HG02678 (cell line): ENCODE data around the gene OAT.
"Not testable (repeated sequence)": the region's sequence is repeated elsewhere in the genome, so short reads cannot be mapped to it uniquely, and the experiment has no call there.

Source experiments
- ATAC-seq: cut with Tn5 transposase; IDR thresholded peaks from one replicate; pipeline ENCODE4 v1.9.1; 2021; ENCODE audit warnings: mild to moderate bottlenecking, moderate library complexity; ENCODE audit not compliant: unreplicated experiment

OAT gene

DNA sequence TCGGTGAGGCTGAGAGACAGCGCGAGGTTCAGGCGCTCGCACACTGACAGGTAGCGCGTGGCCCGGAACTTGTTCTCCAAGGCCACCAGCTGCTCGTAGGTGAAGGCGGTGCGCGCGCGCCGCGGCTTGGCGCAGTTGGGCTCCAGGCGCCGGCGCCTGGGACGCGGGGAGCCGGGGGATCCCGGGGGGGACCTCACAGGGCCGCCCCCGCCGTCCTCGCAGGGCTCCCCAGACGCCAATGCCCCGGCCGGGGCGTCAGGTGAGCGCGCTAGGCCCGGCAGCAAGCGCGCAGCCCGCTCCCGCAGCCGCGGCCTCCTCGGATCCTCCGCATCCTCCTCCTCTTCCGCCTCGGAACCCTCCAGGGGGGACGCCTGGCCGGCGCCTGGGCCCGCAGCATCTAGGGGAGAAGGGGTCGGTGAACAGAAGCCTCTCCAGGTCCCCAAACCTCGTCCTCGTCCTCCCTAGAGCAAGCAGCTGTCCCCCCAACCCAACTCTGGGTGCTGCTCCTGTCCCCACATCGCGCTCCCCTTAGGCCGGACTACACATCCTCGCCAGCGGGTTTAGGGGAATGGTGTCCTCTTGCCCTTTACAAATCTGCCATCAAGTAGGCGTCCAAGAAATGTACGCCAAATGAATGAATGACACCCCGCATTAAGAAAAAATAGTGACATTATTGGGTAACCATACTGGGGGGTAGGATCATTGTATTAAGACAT is 29.2 kb upstream of the OAT start:
- no peak for ATAC-seq

DNA sequence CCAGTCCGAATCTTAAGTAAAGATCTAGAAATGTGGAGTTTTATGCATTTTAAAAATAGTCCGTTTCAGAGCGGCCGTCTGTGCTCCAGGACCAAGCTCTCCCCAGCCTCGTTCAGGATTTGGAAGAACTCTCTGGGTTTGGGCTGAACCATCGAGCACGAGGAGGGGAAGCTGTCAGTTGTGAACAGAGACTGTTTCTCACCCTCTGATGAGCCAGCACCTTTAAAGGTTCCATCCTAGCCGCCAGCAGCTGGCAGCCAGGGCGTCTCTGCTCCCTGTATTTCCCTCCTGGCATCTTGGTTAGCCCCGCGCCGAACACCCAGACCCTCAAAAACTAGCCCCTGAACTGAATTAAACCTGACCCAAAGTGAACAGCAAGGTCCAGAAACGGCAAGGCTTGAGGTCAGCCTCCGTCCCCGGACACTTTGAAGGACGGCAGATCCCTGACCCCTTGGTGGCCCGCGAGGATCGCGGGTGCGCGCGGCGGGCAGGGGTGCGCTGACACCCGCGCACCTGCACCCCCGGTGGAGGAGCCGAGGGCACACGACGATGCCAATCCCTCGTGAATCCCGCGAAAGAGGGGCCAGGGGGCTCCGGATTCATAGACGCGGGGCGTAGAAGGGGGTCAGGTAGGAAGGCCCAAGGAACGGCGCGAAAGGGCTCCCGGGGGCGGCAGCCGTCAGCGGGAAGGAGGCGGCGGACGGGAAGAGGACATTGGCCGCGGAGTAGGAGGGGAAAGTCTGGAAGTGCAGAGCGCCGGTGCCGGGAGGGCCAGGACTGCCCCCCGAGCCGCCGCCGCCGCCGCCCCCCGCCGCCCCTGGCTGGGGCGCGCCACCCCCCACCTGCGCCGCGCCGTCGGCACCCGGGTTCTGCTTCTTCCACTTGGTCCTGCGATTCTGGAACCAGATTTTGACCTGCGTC is 28.4 kb upstream of the OAT start:
- no peak for ATAC-seq

DNA sequence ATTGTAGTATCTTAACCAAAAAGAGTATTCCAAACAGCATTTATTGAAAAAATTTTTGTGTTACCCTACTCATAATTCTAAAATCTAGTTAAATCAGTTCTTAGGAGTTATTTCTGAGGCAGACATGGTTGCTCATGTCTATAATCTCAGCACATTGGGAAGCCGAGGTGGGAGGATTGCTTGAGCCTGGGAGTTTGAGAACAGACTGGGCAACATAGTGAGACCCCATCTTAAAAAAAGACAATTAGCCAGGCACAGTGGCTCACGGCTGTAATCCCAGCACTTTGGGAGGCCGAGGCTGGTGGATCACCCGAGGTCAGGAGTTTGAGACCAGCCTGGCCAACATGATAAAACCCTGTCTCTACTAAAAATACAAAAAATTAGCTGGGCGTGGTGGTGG is 23.0 kb upstream of the OAT start:
- ATAC-seq, result not testable (repeated sequence)

DNA sequence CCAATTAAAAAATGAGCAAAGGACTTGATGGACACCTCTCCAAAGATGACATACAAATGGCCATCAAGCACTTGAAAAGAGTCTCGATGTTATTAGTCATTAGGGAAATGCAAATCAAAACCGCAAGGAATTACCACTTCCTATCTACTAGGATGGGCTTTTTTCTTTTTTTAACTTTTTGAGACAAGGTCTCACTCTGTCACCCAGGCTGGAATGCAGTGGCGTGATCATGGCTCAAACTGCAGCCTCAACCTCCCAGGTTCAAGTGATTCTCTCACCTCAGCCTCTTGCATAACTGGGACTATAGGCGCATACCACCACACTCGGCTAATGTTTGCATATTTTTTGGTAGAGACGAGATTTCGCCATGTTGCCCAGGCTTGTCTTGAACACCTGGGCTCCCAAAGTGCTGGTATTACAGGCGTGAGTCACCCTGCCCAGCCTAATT is 17.5 kb upstream of the OAT start:
- ATAC-seq, result no peak

DNA sequence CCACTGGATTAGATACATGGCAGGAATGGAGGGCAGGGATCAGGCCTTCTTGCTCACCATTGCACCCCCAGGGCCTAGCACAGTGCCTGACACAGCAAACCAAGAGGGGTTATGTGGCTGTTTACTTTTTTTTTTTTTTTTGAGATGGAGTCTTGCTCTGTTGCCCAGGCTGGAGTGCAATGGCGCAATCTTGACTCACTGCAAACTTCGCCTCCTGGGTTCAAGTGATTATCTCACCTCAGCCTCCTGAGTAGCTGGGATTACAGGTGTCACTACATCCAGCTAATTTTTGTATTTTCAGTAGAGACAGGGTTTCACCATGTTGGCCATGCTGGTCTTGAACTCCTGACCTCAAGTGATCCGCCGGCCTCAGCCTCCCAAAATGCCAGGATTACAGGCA is 17.0 kb upstream of the OAT start:
- not testable (repeated sequence) for ATAC-seq

DNA sequence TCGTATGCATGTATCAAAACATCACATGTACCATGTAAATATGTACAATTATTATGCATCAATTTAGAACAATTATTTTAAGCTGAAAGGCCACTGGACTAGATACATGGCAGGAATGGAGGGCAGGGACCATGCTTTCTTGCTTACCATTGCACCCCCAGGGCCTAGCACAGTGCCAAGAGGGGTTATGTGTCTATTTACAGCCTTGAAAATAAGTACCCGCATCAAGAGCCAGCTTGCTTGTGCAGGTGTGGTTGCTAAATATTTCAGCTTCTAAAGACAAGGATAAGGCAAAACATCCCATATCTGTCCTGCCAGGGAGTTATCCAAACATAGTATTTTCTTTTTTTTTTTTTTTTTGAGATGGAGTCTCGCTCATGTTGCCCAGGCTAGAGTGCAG is 14.7 kb upstream of the OAT start:
- ATAC-seq, result no peak

DNA sequence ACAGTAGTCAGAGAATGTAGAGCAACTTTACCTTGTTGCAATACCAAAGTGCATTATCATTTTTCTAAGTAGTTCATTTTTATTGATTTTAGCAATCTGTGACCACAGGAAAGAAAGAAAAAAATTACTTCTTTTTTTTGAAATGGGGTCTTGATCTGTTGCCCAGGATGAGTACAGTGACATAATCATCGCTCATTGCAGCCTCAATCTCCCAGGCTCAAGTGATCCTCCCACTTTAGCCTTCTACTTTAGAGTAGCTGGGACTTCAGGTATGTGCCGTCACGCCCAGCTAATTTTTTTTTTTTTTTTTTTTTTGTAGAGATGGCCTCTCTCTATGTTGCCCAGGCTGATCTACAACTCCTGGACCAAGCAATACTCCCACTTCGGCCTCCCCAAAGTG is 11.4 kb upstream of the OAT start:
- ATAC-seq, result no peak

DNA sequence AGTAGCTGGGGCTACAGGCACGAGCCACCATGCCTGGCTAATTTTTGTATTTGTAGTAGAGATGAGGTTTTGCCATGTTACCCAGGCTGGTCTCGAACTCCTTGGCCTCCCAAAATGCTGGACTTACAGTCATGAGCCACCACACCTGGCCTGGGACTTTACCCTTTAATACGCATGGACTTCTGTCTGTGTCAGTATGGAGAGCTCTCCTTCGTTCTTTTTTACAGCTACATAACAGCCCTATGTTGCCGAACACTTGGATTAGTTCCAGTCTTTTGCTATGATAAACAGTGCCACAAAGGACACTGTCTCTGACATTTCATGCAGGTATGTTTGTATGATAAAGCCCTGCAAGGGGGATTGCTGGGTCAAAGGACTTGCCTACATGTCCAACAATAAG is 10.9 kb upstream of the OAT start:
- ATAC-seq, result no peak

DNA sequence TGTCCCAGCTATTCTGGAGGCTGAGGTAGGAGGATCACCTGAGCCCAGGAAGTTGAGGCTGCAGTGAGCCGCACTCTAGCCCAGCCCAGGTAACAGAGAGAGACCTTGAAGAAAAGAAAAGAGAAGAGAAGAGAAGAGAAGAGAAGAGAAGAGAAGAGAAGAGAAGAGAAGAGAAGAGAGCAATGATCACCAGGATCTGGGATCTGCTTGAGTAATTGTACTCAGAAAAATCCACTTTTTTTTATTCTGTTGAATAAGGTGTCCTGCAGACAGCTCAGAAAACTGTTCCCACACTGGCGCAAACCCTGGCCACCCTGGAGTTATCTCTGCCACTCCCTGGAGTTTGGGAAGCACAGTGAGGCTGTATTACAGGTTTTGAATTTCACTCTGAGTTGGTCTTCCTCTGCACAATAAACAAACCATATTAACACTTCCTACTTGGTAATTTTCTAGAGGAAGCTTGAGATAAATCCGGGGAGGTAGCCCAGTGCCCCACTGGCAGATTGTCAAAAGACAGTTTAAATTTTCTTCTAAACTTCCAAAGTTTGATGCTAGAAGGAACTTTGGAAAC is 9.6 kb upstream of the OAT start:
- ATAC-seq, result no peak

DNA sequence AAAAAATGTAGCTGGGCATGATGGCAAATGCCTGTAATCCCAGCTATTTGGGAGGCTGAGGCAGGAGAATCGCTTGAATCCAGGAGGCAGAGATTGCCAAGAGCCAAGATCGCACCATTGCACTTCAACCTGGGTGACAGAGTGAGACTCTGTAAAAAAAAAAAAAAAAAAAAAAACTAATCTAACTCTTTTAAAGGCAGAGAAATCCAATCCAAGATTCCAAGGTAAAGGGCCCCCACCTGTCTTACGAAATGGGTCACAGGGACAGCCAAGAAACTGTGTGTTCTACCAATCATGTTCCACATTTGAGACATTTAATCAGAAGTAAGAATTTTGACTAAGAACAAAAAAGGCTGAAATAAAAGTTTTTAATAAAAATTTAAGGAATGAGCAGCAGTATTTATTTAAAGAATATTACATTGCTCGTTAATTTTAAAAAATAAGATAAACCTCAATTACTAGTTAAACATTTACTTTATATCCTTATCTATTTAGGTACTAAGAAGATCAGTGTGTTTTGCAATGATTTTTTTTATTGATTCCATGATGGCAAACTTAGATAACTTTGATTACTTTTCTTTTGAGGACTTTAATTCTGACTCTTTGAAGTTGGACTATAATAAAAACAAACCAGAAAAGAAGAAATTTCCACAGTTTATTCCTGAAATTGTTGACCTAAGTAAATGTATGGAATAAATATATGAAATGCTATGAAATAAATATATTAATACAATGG is 6.7 kb upstream of the OAT start:
- ATAC-seq, result no peak

DNA sequence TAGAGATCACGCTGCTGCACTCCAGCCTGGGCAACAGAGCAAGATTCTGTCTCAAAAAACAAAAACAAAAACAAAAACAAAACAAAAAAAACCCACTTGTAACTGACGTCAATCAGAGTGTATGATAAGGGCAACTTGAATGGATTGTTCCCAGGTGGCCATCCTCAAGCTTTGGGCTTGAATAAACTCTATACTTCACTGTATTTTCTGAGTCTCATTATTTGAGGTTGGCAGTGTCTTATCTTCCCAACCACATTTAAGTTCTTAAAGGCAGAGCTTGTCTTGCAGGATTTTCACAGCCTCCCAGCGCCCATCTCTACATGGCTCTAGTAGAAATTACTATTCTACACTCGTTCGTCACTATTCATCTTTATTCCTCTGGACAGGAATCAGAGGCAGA is 5.1 kb upstream of the OAT start:
- no peak for ATAC-seq

DNA sequence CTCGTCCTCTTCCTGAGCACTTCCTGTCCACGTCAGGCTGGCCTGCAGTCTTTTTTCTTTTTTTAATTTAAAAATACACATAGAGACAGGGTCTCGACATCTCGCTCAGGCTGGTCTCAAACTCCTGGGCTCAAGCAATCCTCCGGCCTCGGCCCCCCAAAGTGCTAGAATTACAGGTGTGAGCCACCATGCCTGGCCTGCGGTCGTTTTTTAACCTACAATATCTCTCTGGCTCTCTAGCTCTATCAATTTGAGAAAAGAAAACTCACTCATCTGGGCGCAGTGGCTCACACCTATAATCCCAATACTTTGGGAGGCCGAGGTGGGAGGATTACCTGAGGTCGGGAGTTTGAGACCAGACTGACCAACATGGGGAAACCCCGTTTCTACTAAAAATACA is 4.0 kb upstream of the OAT start:
- no peak for ATAC-seq

DNA sequence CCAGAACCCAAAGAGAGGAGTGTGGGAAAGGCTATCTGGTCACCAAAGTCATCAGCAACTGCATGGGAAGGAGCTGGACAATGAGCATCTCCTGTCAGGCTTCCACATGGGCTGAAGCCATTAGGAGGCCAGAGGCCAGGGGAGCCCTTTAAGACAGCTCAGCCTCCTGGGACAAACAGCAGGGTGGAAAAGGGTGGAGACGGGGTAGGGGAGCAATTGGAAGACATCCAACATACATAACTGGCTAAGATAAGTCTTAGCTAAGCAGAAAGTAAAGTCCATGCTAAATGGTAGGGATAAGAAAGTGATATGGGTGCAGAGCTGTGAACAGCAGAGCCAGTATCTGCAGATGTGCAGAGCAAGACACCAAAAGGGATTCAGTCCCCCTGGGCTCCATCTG is 1.5 kb upstream of the OAT start:
- ATAC-seq, result no peak

DNA sequence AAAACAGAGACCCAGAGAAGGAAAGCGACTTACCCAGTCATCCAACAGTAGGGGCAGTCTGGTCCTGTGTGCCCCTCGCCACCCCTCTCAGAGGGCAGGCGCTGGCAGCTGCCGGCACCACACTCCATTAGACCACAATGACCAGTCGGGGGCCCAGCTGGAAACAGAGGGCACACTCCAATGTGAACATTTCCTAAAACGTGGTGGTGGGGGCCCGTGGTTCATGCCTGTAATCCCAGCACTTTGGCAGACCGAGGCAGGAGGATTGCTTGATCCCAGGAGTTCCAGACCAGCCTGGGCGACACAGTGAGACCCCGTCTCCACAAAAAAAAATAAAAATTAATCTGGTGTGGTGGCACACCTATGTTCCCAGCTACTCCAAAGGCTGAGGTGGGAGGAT is 912 bp upstream of the OAT start:
- ATAC-seq, result no peak

DNA sequence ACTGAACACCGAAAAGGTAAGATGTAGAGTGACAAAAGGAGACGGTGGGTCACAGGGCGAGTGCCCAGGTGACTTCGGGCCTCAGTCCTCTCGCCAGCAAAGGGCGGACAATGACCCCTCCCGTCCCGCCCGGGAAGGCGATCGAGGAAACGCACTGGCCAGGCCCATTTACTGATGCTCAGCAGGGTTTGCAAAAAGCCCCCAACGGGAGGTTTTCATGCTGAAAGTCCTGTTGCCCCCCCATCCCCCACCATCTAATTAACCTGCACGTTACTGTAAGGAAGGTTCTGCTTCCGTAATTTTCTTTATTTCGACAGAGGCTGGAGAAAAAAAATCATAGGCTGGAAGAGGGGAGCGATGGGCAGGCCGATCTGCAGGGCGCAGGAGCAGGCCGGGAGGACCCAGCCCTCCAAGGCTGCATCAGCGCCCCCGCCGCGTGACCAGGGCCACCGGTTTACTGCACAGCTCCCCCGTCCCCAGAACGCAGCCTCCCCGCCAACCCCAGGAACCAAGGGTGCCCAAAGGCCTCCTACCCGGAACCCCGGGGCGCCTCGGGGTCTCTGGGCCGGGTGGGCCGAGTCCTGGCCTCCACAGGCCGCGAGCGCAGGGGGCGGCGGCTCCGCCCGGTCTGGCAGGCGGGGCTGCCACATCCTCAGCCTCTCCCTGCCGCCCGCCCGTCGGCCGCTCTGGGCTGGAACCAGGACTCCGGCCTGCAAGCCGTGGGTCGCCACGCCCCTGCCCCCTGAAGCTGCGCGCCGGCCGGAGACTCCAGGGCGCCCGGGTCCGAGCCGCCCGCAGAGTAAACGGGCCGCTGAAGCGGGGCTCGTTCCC is 613 bp downstream of the OAT start:
- ATAC-seq, result peak; percentile 22

DNA sequence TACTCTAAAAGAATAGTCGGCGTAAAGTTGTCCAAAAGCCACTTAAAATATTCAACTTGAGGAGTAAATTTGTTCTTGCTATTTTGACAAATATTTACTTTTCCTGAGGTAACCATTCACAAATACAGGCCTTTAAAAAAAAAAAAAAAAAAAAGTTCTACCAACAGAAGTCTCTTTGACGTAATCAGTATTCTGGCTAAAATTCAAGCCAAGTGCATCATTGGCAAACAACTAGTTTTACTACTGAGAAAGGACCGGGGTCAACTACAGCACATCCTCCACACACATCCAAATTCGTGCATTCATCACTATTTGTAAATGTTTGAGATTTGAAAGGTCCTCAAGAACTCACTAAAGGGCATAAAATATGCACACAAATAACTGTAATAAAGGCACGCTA is 2.0 kb downstream of the OAT start:
- no peak for ATAC-seq

DNA sequence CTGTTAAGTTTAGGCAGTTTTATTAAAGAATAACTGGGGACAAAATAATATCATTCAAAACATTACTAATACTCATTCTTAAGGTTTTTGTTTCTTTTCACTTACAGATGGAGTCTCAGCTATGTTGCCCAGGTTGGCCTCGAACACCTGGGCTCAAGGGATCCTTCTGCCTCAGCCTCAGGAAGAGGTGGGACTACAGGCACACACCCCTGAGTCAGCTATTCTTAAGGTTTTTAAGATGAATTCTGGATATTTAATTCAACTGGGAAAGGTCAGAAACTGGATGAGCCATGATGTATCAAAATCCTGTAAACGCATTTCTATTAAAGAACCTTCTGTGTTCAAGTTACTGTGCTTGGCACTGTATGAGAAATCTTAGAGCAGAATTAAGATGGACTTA is 3.5 kb downstream of the OAT start:
- no peak for ATAC-seq

DNA sequence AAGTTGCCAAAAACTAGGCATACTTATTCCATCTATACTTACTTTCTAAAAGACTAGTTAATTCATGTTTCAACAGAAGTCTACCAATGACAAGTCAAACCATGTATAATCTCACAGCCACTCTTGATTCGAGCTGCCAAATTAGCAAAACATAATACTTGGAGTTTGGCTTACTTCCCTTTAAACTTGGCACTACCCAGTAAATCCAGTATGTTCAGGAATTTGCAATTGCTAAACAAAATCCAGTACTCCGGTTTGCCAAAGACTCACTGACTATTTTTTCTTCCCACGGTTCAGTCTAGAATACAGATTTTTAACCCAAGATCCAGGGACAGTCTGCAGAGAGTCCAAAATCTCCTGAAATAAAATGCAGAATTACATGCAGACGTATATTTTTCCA is 4.6 kb downstream of the OAT start:
- ATAC-seq, result no peak

DNA sequence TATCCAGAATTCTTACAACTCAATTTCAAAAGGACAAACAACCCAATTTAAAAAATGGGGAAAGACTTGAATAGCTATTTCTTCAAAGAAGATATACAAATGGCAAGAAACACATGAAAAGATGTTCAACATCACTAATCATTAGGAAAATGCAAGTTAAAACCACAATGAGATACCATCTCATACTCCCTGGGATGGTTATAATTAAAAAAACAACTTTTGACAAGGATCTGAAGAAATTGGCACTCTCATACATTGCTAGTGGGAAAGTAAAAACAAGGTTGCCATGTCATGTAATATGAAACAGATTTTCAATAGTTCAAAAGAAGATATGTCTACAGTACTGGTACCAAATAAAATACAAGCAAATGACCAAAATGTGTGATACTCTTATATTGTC is 9.0 kb downstream of the OAT start:
- ATAC-seq, result no peak

DNA sequence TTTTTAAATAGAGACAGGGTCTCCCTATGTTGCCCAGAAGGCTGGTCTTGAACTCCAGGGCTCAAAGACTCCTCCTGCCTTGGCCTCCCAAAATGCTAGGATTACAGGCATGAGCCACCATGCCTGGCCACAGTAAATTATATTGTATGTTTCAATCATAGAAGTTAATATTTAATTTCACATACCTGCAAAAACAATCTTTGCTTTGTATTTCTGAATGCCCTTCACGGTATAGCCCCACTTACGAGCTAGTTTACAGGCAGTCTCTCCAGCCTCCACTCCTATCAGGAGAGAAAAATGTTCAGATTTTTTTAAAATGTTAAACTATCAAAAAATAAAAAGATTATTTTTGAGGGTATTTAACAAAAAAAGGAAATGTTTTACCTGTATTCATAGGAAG is 10.4 kb downstream of the OAT start:
- no peak for ATAC-seq
